Activated CD8-positive, alpha-beta memory T cell treated with anti-CD3 and anti-CD28 coated beads for 24 hours (primary cell): ENCODE measurements around the gene LRRC52.

Experiments
- DNase-seq: peaks from one replicate; pipeline ENCODE4 v3.0.0-alpha.2; 2020

LRRC52 gene

GRCh38 chr1:165537356-165538109 lies 6.3 kb upstream of the LRRC52 start:
- no peak for DNase-seq

GRCh38 chr1:165539306-165539705 lies 4.5 kb upstream of the LRRC52 start:
- no peak for DNase-seq

- no peak for DNase-seq
These were observed 3.9 kb upstream of the LRRC52 start for GRCh38 chr1:165539908-165540307.

- no peak for DNase-seq
These were observed 1.7 kb upstream of the LRRC52 start for GRCh38 chr1:165542015-165542631.

- DNase-seq, result no peak
These were observed 1.2 kb upstream of the LRRC52 start for GRCh38 chr1:165542647-165543046.

GRCh38 chr1:165544996-165545395 lies 1.2 kb downstream of the LRRC52 start:
- DNase-seq, result no peak

GRCh38 chr1:165545974-165546373 lies 2.2 kb downstream of the LRRC52 start:
- DNase-seq, result no peak

GRCh38 chr1:165549973-165550372 lies 6.2 kb downstream of the LRRC52 start:
- no peak for DNase-seq

- DNase-seq, result no peak
These were observed 7.7 kb downstream of the LRRC52 start for GRCh38 chr1:165551469-165551868.

- no peak for DNase-seq
These were observed 17.3 kb downstream of the LRRC52 start for GRCh38 chr1:165560883-165561656.

GRCh38 chr1:165562571-165562970 lies 18.8 kb downstream of the LRRC52 start:
- no peak for DNase-seq

GRCh38 chr1:165563551-165563950 lies 19.8 kb downstream of the LRRC52 start:
- DNase-seq, result no peak

- DNase-seq, result no peak
These were observed 20.8 kb downstream of the LRRC52 start for GRCh38 chr1:165564561-165564960.

GRCh38 chr1:165565751-165566490 lies 22.1 kb downstream of the LRRC52 start:
- DNase-seq, result no peak

- DNase-seq, result no peak
These were observed 26.3 kb downstream of the LRRC52 start for GRCh38 chr1:165570078-165570477.

GRCh38 chr1:165573787-165574186 lies 30.0 kb downstream of the LRRC52 start:
- no peak for DNase-seq

- DNase-seq, result no peak
These were observed 30.5 kb downstream of the LRRC52 start for GRCh38 chr1:165574295-165574694.

GRCh38 chr1:165575468-165576099 lies 31.8 kb downstream of the LRRC52 start:
- DNase-seq, result no peak

- no peak for DNase-seq
These were observed 32.7 kb downstream of the LRRC52 start for GRCh38 chr1:165576536-165576935.

- DNase-seq, result no peak
These were observed 33.9 kb downstream of the LRRC52 start for GRCh38 chr1:165577707-165578106.

GRCh38 chr1:165580931-165581871 lies 37.4 kb downstream of the LRRC52 start:
- no peak for DNase-seq

GRCh38 chr1:165581926-165582325 lies 38.1 kb downstream of the LRRC52 start:
- no peak for DNase-seq
